Stimulated activated CD4-positive, alpha-beta T cell treated with anti-CD3 and anti-CD28 coated beads, Interleukin-1b, Interleukin-23, amount 100 ng/mL, for 24 hours (primary cell): ENCODE data around the gene NMRK2.
A peak's percentile ranks its signal among the peaks of the same experiment; 100 is the strongest.
"Not testable (repeated sequence)": the region's sequence is repeated elsewhere in the genome, so short reads cannot be mapped to it uniquely, and the experiment has no call there.

Experiments
- DNase-seq, 4 experiments: peaks; one replicate each; pipeline ENCODE4 v3.0.0-alpha.2; 2020; ENCODE audit warnings: low read depth in 4 of 4, low spot score in 1 of 4

NMRK2 gene

DNA sequence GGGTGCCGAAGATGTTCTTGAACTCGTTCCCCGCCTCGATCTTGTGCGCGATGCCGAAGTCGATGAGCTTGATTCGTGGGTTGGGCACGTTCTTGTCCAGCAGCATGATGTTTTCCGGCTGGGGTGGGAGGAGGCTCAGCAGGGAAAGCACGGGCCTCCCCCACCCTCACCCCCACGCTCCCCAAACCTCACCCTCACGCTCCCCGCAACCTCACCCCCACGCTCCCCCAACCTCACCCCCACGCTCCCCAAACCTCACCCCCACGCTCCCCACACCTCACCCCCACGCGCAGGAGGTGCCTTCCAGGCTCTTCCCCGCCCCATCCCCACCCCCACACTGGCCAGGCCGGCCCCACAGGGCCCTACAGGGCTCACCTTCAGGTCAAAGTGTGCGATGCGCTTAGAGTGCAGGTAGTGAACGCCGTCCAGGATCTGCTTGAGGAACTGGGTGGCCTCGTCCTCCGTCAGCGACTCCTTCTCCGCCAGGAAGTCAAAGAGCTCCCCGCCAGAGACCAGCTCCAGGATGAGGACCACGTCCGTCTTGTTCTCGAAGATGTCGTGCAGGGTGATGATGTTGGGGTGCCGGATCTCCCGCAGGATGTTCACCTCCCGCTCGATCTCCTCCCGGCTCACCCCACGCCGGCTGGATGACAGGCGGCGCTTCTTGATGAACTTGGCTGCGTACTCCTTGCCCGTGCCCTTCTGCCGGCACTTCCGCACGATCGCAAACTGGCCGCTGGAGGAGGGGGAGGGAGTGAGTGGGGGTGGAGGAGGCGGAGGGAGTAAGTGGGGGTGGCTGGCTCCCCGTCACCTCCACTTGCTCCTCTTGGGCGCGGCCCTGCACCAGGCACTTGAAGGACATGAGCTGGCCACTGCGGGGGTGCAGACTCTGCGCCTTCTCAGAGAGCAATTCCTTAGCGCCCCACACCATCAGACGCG, 31.7 kb downstream of the NMRK2 start:
- DNase-seq: no peak

DNA sequence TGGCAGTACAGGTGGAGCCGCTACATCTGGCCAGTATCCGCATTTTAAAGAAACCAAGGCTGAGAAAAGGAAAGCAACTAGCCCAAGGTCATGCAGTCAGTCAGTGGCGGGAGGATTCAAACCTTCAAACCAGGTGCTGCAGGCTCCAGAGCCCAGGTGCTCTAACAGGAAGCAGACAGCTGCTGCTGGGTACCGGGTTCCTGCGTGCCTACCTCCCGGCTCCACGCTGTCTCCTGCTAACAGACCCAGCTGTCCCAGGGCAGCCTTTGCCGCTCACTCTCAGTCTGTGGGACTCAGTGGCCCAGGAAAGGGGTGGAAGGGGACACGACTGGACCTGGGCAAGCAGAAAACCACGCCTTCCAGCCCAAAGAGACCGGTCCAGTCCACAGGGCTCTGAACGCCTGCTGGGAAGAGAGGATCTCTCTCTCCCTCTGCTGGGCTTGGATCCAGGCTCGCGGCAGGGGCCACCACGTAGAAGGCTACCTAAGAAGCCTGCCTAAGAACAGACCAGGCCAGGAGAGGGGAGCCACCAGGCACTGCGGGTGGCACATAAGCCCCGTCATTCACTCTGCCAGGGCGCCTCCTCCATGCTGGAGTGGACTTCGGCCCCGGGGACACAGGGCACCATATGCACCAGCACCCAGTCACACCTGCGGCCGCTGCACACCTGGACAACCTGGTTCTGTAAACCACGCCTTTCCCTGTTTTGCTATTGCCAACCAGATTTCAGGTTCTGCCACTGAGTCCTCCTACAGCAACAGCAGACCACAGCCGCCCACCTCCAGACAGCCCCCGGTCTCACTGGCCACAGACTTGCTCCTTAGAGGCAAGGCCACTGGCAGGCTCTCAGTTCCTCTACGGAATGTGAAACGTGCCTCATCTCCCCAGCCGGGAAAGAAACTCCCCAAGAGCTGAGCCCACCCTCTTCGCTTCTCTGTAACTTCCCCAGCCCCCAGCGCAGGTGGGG, 33.5 kb downstream of the NMRK2 start:
- DNase-seq: no peak

DNA sequence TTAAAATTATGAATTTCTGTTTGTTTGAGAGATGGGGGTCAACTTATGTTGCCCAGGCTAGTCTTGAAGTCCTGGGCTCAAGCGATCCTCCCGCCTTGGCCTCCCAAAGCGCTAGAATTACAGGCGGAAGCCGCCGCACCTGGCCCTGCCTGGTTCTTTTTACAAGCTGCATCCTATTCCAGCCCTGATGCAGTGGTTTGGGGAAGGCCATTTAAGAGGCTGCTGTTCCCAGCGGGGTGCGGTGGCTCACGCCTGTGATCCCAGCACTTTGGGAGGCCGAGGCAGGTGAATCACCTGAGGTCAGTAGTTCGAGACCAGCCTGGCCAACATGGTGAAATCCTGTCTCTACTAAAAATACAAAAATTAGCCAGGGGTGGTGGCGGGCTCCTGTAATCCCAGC, 35.1 kb downstream of the NMRK2 start:
- DNase-seq: not testable (repeated sequence)

DNA sequence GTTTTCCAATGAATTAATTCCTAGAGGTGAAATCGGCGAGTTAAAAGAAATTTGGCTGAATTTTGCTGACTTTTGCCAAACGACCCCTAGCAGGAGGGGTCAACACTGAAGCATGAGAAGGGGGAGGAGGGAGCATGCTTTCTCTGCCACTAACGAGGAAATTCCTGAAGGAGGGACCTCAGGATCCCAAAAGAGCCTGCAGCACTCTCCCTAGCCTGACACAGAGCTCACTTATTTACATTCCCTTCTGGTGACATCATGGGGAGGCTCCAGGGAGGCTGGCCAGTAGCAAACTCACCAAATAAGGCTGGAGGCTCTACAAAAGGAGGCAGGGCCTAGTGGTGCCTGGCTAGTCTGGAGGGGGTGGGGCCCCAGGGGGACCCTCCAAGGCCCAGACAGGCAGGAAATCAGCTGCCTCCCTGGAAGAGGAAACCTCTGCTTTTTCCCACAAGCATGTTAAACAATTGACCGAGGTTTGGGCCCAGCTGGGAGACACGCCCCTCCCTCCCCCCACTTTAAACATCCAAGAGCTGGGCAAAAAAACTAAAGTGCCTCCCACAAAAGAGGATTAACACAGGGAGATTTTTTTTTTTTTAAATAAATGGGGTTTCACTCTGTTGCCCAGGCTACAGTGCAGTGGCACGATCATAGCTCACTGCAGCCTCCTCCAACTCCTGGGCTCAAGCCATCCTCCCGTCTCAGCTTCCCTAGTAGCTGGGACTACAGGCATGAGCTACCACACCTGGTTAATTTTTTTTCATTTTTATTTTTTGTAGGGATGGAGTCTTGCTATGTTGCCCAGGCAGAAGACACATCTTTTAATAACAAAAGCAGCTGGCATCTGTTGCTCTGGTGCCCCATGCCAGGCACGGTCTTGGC, 35.9 kb downstream of the NMRK2 start:
- no peak for DNase-seq

DNA sequence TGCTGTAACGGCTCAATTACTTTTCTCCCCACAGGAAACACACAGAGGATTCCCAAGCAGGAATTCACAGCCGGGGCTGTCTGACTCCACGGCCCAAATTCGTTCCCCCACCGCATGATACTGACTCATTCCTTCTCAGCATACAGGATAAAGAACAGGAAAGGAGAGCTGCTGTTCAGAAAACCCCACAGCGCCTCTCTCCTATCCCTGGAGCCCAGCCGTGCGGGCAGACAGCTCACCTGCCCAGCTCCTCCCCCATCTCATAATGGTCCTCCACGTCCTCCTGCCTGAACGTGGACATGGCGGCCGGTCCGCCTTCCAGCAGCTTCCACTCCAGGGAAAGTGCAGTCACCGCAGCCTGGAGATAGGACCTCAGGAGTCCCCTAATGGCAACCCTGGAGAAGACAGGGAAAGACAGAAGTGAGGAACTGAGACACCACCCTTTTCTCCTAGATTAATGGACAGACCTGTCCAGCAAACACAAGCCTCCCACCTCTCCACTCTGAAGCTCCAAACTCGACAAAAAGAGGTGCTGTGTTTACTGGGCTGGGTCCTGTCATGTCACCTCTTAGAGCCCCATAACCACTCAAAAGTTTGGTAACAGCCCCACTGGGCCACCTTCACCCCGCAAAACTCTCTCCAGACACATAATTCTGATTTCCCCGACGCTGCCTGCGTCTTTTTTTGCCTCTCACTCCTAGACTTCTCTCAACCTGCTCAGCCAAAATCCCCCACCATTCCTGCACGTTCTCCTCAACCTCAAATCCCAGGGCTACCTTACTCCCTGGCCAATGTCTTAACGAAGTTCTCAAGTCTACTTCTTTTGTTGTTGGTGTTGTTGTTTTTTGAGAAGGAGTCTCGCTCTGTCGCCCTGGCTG, 36.8 kb downstream of the NMRK2 start:
- no peak for DNase-seq

DNA sequence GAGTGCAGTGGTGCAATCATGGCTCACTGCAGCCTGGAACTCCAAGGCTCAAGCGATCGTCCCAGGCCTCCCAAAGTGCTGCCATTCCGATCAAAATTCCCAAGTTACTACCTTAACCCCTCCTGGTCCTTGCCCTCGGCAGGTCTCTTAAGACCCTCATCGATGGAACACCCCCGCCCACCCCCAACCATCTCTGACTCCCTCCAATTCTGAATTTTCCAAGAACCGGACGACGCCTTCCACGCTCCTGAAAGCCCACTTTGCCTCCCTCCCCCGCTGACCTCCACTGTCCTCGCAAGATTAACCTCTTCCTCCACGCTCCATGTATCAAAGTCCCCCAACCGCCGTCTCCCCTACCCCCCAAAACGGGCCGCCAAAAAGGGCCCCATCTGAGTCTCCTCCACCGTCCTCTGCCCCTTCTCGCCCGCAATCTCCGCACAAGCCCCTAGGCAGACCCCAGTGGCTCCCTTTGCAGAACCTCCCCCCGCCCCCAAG, 37.5 kb downstream of the NMRK2 start:
- no peak for DNase-seq

DNA sequence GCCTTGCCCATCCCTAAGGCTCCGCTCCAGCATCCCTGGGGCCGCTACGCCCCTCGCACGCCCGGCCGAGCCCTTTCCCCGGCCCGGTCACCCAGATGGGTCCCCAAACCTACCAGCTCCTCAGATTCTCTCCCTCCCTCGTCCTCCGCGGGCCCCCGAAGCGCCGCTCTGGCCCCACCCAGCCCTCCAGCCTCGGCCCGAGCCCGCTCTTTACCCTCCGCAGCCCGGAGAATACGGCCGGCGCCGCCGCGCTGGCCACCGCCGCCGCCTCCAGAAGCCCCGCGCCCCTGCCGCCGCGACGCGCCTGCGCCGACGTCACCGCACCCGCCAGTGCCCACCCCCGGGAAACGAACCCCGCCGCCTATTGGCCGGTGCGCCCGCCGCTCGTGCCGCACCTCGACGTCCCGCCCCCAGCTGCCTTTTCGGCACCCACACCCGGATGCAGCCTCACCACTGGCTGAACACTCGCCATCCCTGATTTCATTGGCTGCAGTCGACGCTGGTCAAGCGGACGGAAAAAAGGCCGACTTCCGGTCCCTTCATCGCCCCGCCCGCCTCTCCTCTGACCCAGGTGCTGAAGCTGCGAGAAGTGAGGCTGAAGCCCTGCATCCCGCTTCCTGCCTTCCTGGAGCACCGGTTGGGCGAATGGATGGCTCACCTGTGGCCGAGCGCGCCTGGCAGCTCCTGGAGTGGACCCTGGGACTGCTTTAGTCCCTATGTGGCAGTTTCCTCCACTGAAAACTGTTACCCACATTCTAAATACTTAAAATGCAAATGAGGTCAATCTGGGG, 38.1 kb downstream of the NMRK2 start, which contains the start of gene DAPK3:
DAPK3 (minus strand) TSS at position 292 of the 791 bp plus-strand sequence. CDS start 1,364 bp downstream, outside the sequence.
- peak; percentile 88 to 94 (median 91) for DNase-seq

DNA sequence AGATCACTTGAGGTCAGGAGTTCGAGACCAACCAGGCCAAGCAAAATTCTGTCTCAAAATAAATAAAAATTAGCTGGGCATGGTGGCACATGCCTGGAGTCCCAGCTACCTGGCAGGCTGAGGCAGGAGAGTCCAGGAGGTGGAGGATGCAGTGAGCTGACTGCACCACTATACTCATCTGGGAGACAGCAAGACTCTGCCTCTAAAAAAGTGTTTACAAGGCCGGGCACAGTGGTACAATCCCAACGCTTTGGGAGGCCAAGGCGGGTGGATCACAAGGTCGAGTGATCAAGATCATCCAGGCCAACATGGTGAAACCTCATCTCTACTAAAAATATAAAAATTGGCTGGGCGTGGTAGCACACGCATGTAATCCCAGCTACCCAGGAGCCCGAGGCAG, 42.3 kb downstream of the NMRK2 start:
- no peak for DNase-seq

DNA sequence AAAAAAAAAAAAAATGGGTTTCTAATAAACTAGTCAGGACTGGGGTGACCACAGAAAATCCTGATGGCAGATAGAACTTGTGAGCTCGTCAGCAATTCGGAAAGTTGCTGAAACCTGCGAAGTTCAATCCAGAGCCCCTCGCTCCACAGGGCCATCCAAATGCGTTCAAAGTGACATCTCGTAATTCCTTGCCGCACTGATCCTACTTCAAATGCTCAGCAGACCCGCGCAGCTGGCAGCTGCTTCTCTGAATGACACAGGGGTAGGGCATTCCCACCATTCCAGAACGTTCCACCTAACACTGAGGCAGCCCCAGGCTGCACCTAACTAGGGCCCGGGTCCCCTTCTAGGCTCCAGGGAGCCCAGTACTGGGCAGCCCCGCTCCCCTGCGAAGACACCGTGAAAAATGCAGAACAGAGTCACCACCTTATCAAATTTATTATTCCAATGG, 42.8 kb downstream of the NMRK2 start:
- no peak for DNase-seq

DNA sequence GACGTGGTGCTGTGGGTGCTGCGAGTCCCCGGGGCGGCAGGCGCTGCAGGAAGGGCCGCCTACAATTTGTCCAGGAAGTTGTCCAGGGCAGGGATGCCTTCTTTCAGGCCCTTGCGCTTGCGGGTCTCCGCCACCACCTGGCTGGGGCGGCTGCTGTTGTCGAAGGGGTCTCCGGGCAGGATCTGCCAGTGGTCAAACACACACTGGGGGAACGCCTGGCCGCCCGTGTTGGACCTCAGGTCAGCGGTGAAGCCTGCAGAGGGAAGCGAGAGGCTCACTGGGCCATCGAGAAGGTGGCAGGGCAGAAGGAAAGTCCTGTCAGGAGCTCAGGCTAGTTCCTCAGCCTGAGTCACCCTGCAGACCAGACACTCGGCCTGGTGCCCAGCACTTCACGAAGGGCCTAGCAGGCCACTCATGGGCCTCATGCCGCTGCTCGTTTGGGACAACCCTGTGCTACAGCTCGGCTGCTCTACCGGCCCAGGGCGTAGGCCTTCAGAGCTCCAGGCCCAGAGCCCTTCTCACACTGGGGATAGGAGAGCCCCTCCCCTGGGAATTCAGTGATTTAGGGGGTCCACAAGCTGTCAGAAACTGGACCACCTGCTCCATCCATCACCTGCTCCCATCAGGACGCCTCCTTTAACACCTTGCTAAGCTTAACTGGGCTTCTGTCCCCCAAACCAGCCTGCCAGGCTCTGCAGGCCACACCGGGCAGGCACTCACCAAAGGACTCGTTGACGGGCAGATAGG, 43.8 kb downstream of the NMRK2 start:
- no peak for DNase-seq

DNA sequence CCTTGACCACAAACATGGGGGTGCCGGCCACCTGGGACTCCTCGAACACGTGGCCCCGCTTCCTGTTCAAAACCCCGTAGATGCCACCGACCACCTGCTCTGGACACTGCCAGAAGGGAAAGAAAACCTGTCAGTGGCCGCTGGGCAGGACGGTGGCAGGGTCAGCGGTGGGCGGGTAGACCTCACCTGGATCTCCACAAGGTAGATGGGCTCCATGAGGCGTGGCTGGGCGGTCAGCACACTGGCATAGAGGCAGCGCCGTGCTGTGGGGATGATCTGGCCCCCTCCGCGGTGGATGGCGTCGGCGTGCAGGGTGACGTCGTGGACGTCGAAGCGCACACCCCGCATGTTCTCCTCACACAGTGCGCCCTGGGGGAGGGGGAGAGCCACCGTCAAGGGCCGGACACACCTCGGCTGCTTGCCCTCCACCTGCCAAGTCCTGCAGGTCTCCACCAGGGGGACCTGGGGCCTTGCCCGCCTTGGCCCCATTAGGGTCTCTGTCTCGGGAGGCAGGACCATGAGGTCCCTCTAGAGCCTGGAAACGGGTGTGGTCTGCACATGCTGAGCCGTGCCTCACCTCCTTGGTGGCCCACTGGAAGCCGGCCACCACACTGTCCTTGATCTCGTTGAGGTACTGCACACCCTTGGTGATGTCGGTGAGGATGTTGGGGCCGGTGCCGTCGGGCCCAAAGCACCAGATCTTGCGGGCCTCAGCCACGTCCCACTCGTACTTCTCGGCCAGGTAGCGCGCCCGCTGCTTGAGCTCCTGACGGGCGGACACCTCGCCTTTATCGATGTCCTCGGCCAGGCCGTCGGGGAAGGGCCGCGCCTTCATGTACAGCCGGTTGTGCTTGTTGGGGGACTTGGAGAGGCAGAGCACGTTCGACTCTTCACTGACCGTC, 44.6 kb downstream of the NMRK2 start:
- no peak for DNase-seq

DNA sequence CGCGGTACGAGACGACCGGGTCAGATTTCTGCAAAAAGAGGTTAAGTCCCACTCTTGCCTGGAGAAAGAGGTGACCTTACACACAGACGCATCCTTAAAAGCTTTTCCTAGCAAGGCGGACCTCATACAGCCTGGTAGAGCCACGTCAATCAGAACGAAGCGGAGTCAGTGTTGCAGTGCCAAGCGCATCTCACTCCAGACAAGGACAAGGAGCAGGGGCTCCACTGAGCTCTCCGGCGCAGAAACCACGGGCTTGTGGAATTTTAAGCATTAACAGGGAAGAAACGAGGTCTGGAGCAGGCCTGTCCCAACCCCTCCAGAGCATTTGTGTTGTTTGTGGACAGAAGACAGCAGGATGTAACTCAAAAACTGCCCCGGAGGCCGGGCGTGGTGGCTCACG, 45.3 kb downstream of the NMRK2 start:
- DNase-seq: no peak

DNA sequence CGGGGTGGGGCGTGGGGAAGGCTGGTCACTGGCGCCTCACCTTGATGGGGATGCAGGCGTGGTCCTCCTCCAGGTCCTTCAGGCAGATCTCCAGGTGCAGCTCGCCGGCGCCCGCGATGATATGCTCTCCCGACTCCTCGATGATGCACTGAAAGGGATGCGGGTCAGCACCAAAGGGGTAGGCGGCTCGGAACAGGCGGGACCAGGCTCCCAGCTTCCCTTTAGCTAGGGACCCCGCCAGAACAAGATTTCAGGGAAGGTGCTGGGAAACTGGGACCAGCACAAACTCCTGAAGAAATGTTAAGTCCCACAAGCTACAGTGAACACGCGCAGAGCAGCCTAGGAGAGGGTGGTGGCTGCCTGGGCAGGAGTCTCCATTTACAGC, 46.4 kb downstream of the NMRK2 start:
- no peak for DNase-seq

DNA sequence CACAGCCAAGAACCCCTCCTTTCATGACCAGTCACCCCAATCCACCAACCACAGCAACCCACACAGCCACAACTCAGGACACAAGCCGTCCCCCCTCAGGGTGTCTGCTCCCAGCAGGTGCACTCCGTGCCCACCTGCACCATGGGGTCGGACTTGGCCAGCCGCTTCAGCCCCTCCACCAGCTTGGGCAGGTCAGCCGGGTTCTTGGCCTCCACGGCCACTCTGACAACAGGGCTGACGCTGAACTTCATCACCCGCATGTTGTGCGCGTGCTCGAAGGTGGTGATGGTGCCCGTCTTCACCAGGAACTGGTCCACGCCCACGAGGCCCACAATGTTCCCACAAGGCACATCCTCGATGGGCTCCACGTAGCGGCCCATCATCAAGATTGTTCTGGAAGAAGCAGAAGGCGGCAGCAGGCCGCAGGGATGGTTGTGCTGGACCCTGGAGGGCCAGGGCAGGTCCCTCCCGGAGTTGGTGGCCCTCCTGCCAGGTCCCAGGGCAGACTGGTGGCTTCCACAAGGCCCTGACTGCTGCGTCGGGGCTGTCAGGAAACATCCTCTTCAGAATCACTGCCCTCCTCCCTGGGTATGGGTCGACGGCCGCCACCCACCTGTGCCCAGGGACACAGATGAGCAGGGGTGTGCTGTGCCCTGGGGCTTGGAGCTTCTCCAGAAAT, 46.9 kb downstream of the NMRK2 start:
- no peak for DNase-seq

DNA sequence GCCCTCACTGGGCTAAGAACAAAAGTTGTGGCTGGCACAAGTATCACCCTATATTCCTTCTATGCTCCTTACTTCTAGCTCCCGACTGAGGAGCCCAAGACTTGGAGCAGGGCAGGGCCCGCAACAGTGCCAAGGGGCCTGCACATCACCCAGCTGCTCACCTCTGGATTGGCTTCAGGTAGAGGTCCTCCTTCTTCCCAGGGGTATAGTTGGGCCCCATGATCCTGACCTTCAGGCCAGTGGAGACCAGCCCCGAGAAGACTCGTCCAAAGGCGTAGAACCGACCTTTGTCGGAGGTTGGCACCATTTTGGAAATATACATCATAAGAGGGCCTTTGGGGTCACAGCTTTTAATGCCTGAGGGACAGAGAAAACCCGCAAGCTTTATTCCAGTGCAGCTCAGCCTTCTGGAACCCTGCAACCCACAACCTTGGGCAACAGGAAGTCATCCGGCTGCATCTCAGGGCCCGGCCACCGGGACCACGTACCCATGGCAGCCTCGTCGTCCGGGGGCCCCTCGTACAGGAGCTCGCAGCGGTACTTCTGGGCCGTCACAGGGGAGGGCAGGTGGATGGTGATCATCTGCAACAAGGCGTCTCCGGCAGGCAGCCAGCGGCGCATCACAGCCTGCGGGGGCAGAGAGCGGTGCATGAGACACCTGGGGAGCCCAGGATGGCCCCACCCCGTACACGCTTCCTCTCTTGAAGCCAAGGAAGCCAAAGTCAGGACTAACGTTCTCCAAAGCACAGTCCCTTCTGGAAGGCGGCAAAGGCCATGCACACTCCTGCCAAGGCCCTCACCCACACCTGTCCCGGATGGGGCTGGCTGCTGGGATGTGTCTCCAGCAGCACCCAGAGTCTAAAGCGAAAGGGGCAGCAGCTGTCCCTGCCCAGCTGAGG, 47.7 kb downstream of the NMRK2 start:
- DNase-seq: no peak
